ENCODE data around the gene CYP4V2.

CYP4V2 gene

DNA sequence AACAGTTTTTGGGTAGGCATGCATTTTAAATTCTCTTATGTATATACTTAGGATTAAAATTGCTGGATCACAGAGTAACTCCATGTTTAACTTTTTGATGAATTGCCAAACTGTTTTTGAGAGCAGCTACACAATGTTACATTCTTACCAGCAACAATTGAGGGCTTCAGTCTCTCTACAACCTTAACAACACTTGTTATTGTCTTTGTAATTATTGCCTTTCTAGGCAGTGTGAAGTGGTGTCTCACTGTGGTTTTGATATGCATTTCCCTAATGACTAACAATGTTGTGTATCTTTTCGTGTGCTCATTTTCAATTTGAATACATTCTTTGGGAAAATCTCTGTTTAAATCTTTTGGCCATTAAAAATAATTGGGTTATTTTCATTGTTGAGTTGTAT is 57.3 kb downstream of the CYP4V2 start:
- in situ Hi-C loops (cut with MboI; ENCODE audit: low sequenced_read_pairs, unreplicated experiment), result no loop called here
- TF ChIP-seq, protein P1, sequence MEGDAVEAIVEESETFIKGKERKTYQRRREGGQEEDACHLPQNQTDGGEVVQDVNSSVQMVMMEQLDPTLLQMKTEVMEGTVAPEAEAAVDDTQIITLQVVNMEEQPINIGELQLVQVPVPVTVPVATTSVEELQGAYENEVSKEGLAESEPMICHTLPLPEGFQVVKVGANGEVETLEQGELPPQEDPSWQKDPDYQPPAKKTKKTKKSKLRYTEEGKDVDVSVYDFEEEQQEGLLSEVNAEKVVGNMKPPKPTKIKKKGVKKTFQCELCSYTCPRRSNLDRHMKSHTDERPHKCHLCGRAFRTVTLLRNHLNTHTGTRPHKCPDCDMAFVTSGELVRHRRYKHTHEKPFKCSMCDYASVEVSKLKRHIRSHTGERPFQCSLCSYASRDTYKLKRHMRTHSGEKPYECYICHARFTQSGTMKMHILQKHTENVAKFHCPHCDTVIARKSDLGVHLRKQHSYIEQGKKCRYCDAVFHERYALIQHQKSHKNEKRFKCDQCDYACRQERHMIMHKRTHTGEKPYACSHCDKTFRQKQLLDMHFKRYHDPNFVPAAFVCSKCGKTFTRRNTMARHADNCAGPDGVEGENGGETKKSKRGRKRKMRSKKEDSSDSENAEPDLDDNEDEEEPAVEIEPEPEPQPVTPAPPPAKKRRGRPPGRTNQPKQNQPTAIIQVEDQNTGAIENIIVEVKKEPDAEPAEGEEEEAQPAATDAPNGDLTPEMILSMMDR (IDR thresholded peaks at IDR 0.05; ENCODE audit: borderline replicate concordance, control extremely low read depth, extremely low read depth, insufficient read depth, missing control alignments), result no peak
- no peak for DNase-seq (ENCODE audit: low spot score)

DNA sequence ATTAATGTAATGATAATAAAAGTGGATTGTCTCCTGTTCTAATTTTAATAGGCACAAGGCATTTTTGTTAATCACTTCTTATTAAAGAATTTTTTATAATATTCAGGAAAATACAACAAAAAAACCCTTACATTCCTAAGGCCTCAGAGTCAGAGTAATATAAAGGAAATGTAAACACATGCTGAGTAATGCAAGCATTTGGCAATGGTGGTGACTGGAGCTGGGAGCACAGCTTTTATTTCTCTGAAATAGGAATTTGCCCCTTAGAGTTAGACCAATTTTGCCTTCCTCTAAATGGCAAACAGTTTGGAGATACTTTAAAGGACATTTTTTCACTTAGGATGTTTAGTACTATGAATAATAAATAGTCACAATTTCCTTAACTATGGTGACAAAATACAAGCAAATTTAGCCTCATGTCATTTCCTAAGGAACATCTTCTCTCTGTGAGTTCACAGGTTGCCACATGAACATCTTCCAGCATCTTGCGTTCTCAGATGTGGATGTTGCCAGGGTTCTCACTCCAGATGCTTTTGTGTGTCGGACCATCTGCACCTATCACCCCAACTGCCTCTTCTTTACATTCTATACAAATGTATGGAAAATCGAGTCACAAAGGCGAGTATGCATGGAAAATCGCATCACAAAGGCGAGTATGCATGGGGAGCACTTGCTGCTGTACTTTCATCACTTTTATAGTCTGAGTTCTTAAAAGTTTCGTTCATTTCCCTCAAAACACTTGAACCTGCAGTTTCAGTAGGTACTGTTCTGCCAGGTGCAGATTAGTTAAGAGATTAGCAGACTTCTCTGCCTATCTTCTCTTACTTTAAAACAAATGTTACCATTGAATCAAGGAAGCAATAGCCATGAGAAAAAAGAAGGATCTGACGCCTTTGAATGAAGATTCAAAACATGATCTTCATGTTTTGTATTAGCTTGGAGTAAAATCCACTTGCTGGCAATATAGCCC is 58.7 kb downstream of the CYP4V2 start:
- in situ Hi-C loops (cut with MboI; ENCODE audit: low sequenced_read_pairs, unreplicated experiment), result no loop called here
- no peak for DNase-seq (ENCODE audit: low spot score)
- TF ChIP-seq, protein P1 (IDR thresholded peaks at IDR 0.05; ENCODE audit: borderline replicate concordance, control extremely low read depth, extremely low read depth, insufficient read depth, missing control alignments), result no peak

DNA sequence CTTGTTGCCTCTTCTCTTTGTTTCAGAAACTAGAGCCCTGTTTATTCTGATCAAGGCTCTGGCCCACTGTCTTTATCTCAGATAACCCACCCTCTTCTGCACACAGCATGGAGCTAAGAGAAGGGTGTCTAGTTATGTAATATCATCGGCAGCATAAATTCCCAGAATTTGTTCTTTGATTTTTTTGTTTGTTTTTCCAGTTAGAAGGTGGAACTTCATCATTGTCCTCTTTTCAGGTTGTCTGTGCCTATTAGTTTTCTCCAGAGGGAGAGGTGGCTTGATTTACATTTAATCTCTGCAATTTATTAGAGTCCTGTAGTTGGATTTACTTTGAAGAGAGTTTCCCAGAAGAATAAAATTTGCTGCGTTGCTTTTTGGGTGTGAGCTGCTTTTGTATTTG is 59.4 kb downstream of the CYP4V2 start:
- no peak for DNase-seq (ENCODE audit: low spot score)
- in situ Hi-C loops (cut with MboI; ENCODE audit: low sequenced_read_pairs, unreplicated experiment), result no loop called here
- TF ChIP-seq, protein P1 (IDR thresholded peaks at IDR 0.05; ENCODE audit: borderline replicate concordance, control extremely low read depth, extremely low read depth, insufficient read depth, missing control alignments), result no peak

DNA sequence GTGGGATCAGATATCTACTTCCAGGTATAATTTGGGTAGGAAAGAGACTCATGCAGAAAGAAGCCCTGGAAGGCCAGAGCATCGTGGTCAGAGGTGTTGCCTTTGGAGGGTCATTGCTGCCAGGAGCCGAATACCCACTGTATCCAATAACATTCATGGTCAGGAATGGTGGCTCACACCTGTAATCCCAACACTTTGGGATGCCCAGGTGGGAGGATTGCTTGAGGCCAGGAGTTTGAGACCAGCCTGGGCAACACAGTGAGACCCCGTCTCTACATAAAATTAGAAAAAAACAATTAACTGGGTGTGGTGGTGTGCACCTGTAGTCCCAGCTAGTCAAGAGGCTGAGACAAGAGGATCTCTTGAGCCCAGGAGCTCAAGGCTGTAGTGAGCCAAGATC is 63.8 kb downstream of the CYP4V2 start:
- no peak for DNase-seq (ENCODE audit: low spot score)
- TF ChIP-seq, protein P1 (IDR thresholded peaks at IDR 0.05; ENCODE audit: borderline replicate concordance, control extremely low read depth, extremely low read depth, insufficient read depth, missing control alignments), result no peak
- in situ Hi-C loops (cut with MboI; ENCODE audit: low sequenced_read_pairs, unreplicated experiment), result no loop called here

DNA sequence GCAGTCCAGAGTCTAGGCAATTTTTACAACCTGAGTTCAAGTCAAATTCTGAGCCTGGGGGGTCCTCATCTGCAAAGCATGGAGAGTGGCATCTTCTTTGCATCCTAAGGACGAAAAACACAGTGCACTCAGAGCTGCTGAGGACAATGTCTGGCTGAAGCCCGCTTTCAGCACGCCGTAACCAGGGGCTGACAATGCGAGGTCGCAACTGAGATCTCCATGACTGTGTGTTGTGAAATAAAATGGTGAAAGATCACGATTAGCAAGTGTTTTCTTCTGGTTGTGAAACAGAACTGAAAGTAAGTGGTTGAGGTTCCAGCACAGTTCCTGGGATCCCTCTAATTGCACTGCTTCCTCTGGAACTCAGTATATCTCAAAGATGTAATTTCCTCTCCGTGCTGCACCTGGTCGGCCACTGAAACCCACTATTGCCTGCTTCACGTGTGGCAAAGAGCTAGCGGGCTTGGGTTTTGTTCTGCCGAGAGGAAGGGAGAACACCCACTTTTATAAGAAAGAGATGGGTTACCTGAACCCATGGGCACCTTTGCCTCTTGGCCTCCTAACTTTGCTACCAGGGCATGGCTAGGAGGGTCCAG is 66.9 kb downstream of the CYP4V2 start:
- in situ Hi-C loops (cut with MboI; ENCODE audit: low sequenced_read_pairs, unreplicated experiment), result no loop called here
- DNase-seq (ENCODE audit: low spot score), result no peak
- TF ChIP-seq, protein P1 (IDR thresholded peaks at IDR 0.05; ENCODE audit: borderline replicate concordance, control extremely low read depth, extremely low read depth, insufficient read depth, missing control alignments), result no peak

DNA sequence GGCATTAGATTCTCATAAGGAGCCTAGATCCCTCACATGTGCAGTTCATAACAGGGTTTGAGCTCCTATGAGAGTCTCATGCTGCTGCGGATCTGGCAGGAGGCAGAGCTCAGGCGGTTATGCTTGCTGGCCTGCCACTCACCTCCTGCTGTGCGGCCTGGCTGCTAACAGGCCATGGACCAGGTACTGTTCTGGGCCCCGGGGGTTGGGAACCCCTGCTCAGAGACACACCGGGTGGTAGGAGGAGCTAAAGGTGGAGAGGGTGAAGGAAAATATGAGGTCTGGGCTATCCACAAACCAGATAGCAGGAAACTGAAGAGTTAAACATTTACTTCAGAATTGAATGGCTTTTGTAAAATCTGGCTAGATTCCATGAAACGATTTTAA is 68.7 kb downstream of the CYP4V2 start:
- DNase-seq (ENCODE audit: low spot score), result no peak
- TF ChIP-seq, protein P1 (IDR thresholded peaks at IDR 0.05; ENCODE audit: borderline replicate concordance, control extremely low read depth, extremely low read depth, insufficient read depth, missing control alignments), result no peak
- in situ Hi-C loops (cut with MboI; ENCODE audit: low sequenced_read_pairs, unreplicated experiment), result no loop called here
